B cell (primary cell): ENCODE measurements around the gene MCF2L.

Source experiments
- EZH2 ChIP-seq: IDR thresholded peaks from 2 replicates; pipeline ENCODE4 v1.6.1; 2012; ENCODE audit warnings: borderline replicate concordance, low read depth, mild to moderate bottlenecking, moderate library complexity, low read length; ENCODE audit not compliant: insufficient read depth, poor library complexity, severe bottlenecking
- TF ChIP-seq, protein P1 (sequence below): fragments of 200-600 bp; IDR thresholded peaks from one replicate; pipeline ENCODE4 v1.8.0; 2022; ENCODE audit warnings: antibody characterized with exemption, mild to moderate bottlenecking

DNA sequence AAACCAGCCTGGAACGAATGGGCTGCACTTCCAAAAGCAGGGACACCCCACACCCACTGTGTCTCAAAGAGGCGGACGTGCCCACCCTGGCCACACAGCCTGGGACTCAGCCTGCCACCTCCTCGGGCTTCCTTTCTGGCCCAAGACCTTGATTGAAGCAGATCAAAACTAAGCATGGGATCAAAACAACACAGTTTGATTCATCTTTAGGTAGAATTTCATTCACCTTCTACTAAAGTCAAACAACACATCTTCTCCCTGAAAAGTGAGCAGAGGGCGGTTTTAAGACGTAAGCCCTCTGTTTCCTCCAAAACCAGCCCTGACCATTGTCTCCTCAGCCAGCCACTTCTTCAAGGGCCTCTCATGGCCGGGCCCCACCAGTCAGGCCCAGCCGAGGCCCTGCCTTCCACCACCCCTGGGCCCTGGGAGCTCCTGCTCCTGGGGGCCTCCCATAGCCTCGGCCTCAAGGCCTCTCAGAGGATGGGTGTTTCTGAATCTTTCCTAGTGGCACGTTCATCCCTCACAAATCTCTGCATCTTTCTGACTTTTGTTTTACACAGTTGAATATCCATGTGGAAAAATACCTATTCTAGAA, 147.3 kb downstream of the MCF2L start:
- no peak for TF ChIP-seq EZH2
- TF ChIP-seq, protein P1, sequence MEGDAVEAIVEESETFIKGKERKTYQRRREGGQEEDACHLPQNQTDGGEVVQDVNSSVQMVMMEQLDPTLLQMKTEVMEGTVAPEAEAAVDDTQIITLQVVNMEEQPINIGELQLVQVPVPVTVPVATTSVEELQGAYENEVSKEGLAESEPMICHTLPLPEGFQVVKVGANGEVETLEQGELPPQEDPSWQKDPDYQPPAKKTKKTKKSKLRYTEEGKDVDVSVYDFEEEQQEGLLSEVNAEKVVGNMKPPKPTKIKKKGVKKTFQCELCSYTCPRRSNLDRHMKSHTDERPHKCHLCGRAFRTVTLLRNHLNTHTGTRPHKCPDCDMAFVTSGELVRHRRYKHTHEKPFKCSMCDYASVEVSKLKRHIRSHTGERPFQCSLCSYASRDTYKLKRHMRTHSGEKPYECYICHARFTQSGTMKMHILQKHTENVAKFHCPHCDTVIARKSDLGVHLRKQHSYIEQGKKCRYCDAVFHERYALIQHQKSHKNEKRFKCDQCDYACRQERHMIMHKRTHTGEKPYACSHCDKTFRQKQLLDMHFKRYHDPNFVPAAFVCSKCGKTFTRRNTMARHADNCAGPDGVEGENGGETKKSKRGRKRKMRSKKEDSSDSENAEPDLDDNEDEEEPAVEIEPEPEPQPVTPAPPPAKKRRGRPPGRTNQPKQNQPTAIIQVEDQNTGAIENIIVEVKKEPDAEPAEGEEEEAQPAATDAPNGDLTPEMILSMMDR: no peak
